ENCODE data around the gene CD53. TPM values are rescaled to one million over a fixed set of nuclear protein-coding genes. Genes with fewer than 3 reads are reported as not detected.

The CD53 gene
- total RNA-seq, 1 experiment from 2014 or later = not detected

- Mint-ChIP-seq H3K27ac (ENCODE audit: low read depth, unreplicated experiment) (no peak overlapping the region), H3K27me3 (ENCODE audit: insufficient read depth, unreplicated experiment) (no peaks in the 10 kb centered on the region), H3K4me1 (ENCODE audit: insufficient read depth, unreplicated experiment) (peaks cover 7% of the 10 kb centered on the region), H3K36me3 (ENCODE audit: insufficient read depth, unreplicated experiment) (no peaks in the 10 kb centered on the region), H3K4me3 (ENCODE audit: unreplicated experiment) (no peak overlapping the region), H3K9me3 (ENCODE audit: unreplicated experiment) (no peaks in the 10 kb centered on the region)
- POLR2A ChIA-PET = no interaction called here
- TF ChIP-seq, protein P1, sequence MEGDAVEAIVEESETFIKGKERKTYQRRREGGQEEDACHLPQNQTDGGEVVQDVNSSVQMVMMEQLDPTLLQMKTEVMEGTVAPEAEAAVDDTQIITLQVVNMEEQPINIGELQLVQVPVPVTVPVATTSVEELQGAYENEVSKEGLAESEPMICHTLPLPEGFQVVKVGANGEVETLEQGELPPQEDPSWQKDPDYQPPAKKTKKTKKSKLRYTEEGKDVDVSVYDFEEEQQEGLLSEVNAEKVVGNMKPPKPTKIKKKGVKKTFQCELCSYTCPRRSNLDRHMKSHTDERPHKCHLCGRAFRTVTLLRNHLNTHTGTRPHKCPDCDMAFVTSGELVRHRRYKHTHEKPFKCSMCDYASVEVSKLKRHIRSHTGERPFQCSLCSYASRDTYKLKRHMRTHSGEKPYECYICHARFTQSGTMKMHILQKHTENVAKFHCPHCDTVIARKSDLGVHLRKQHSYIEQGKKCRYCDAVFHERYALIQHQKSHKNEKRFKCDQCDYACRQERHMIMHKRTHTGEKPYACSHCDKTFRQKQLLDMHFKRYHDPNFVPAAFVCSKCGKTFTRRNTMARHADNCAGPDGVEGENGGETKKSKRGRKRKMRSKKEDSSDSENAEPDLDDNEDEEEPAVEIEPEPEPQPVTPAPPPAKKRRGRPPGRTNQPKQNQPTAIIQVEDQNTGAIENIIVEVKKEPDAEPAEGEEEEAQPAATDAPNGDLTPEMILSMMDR (IDR thresholded peaks at IDR 0.05; ENCODE audit: unreplicated experiment) = no peak
- CTCF ChIA-PET = no interaction called here
- DNase-seq (ENCODE audit: unreplicated experiment) = no peak
- BruUV-seq (replicated peaks) = no TSS peak
- intact Hi-C loops (cut with micrococcal nuclease) = no loop called here
Observed at GRCh38 chr1:110877776-110878175, 4.8 kb downstream of the CD53 start.

- no peak overlapping the region for H3K27ac Mint-ChIP-seq (ENCODE audit: low read depth, unreplicated experiment)
- no TSS peak for BruUV-seq (replicated peaks)
- no peak overlapping the region for H3K4me3 Mint-ChIP-seq (ENCODE audit: unreplicated experiment)
- TF ChIP-seq, protein P1 (IDR thresholded peaks at IDR 0.05; ENCODE audit: unreplicated experiment) = no peak
- peaks cover 7% of the 10 kb centered on the region for H3K4me1 Mint-ChIP-seq (ENCODE audit: insufficient read depth, unreplicated experiment)
- POLR2A ChIA-PET = no interaction called here
- H3K27me3 Mint-ChIP-seq (ENCODE audit: insufficient read depth, unreplicated experiment) = peaks cover 3% of the 10 kb centered on the region
- intact Hi-C loops (cut with micrococcal nuclease) = no loop called here
- CTCF ChIA-PET = no interaction called here
- H3K36me3 Mint-ChIP-seq (ENCODE audit: insufficient read depth, unreplicated experiment) = no peaks in the 10 kb centered on the region
- DNase-seq (ENCODE audit: unreplicated experiment) = no peak
- no peaks in the 10 kb centered on the region for H3K9me3 Mint-ChIP-seq (ENCODE audit: unreplicated experiment)
Observed at GRCh38 chr1:110878591-110878990, 5.6 kb downstream of the CD53 start.

DNA sequence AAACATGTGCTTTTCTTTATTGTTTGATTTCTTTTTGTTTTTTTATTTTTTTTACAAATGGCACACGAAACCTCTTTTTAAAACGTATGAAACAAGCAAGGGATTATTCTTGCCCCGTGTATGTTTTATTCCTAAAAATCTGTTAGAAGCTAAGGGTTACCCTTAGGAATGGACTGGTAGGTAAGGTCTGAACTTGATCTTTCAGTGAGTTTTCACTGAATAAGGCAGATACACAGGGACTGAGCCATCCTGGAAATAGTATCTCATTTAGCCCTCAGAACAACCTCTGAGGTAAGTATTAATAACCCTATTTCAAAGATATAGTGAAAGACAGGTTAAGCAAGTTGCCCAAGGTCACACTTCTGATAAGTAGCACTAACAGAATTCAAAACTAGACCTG is 6.0 kb downstream of the CD53 start:
- TF ChIP-seq, protein P1 (IDR thresholded peaks at IDR 0.05; ENCODE audit: unreplicated experiment) = no peak
- Mint-ChIP-seq H3K27me3 (ENCODE audit: insufficient read depth, unreplicated experiment) (peaks cover 7% of the 10 kb centered on the region), H3K9me3 (ENCODE audit: unreplicated experiment) (no peaks in the 10 kb centered on the region), H3K27ac (ENCODE audit: low read depth, unreplicated experiment) (no peak overlapping the region), H3K4me1 (ENCODE audit: insufficient read depth, unreplicated experiment) (peaks cover 7% of the 10 kb centered on the region), H3K4me3 (ENCODE audit: unreplicated experiment) (no peak overlapping the region), H3K36me3 (ENCODE audit: insufficient read depth, unreplicated experiment) (no peaks in the 10 kb centered on the region)
- intact Hi-C loops (cut with micrococcal nuclease) = no loop called here
- CTCF ChIA-PET = interaction anchor here (0.6 kb wide), 1 partner anchor 162 kb away, joined by 3 read pairs; no protein-coding TSS in a partner anchor
- POLR2A ChIA-PET = no interaction called here
- BruUV-seq (replicated peaks) = no TSS peak
- no peak for DNase-seq (ENCODE audit: unreplicated experiment)

- Mint-ChIP-seq H3K9me3 (ENCODE audit: unreplicated experiment) (no peaks in the 10 kb centered on the region), H3K4me3 (ENCODE audit: unreplicated experiment) (no peak overlapping the region), H3K36me3 (ENCODE audit: insufficient read depth, unreplicated experiment) (no peaks in the 10 kb centered on the region), H3K27ac (ENCODE audit: low read depth, unreplicated experiment) (no peak overlapping the region), H3K27me3 (ENCODE audit: insufficient read depth, unreplicated experiment) (peaks cover 17% of the 10 kb centered on the region), H3K4me1 (ENCODE audit: insufficient read depth, unreplicated experiment) (peaks cover 7% of the 10 kb centered on the region)
- POLR2A ChIA-PET = no interaction called here
- BruUV-seq (replicated peaks) = no TSS peak
- intact Hi-C loops (cut with micrococcal nuclease) = no loop called here
- TF ChIP-seq, protein P1 (IDR thresholded peaks at IDR 0.05; ENCODE audit: unreplicated experiment) = no peak
- peak; percentile 15 for DNase-seq (ENCODE audit: unreplicated experiment)
- CTCF ChIA-PET = interaction anchor here (0.6 to 0.7 kb wide), 5 partner anchors 8 to 161 kb away, joined by 3 to 7 read pairs (median 3); no protein-coding TSS in a partner anchor
Observed at GRCh38 chr1:110879758-110880606, 7.0 kb downstream of the CD53 start.

Measured in MCF 10A (cell line).